ENCODE data around the gene NPNT. TPM values are rescaled to one million over a fixed set of nuclear protein-coding genes. Genes with fewer than 3 reads are reported as not detected.

NPNT gene
- total RNA-seq, 4 donors from 2014 or later, result 3.8 to 12.4 (median 6.9) TPM

- TF ChIP-seq CTCF (IDR thresholded peaks at IDR 0.05) (no peak), POLR2A (IDR thresholded peaks at IDR 0.05) (no peak)
- 29 to 35% methylated on average over 1 of the region's 1 CpG for WGBS, 2 donors
- no peak overlapping the region for H3K4me3 ChIP-seq (ENCODE audit: low read depth, poor library complexity, severe bottlenecking)
- no peak for DNase-seq (ENCODE audit: low spot score in 2 of 2)
- intact Hi-C loops (cut with DNase I; ENCODE audit: low total_unique reads), result no loop called here
Measured at GRCh38 chr4:105944540-105944939, 49.3 kb downstream of the NPNT start.

- TF ChIP-seq CTCF (IDR thresholded peaks at IDR 0.05) (no peak), POLR2A (IDR thresholded peaks at IDR 0.05) (no peak)
- no peak overlapping the region for H3K4me3 ChIP-seq (ENCODE audit: low read depth, poor library complexity, severe bottlenecking)
- DNase-seq (ENCODE audit: low spot score in 2 of 2), result no peak
- 73 to 84% methylated on average over 3 of the region's 3 CpGs for WGBS, 2 donors
- intact Hi-C loops (cut with DNase I; ENCODE audit: low total_unique reads), result no loop called here
Measured at GRCh38 chr4:105946771-105947170, 51.5 kb downstream of the NPNT start.

- H3K4me3 ChIP-seq (ENCODE audit: low read depth, poor library complexity, severe bottlenecking), result no peak overlapping the region
- DNase-seq (ENCODE audit: low spot score in 2 of 2), result no peak
- WGBS, 2 donors, result 76 to 89% methylated on average over 5 of the region's 5 CpGs
- intact Hi-C loops (cut with DNase I; ENCODE audit: low total_unique reads), result no loop called here
- TF ChIP-seq POLR2A (IDR thresholded peaks at IDR 0.05) (no peak), CTCF (IDR thresholded peaks at IDR 0.05) (no peak)
Measured at GRCh38 chr4:105950701-105951100, 55.4 kb downstream of the NPNT start.

- intact Hi-C loops (cut with DNase I; ENCODE audit: low total_unique reads), result no loop called here
- WGBS, 2 donors, result 58 to 71% methylated on average over 3 of the region's 3 CpGs
Measured at GRCh38 chr4:105951198-105951597, 55.9 kb downstream of the NPNT start.

GRCh38 chr4:105952591-105952990 lies 57.3 kb downstream of the NPNT start:
- no peak for DNase-seq (ENCODE audit: low spot score in 2 of 2)
- no peak overlapping the region for H3K4me3 ChIP-seq (ENCODE audit: low read depth, poor library complexity, severe bottlenecking)
- TF ChIP-seq POLR2A (IDR thresholded peaks at IDR 0.05) (no peak), CTCF (IDR thresholded peaks at IDR 0.05) (no peak)
- intact Hi-C loops (cut with DNase I; ENCODE audit: low total_unique reads), result no loop called here
- 85 to 86% methylated on average over 3 of the region's 3 CpGs for WGBS, 2 donors

More at GRCh38 chr4:105951198-105951597, 55.9 kb downstream of the NPNT start:
- TF ChIP-seq CTCF (IDR thresholded peaks at IDR 0.05) (no peak), POLR2A (IDR thresholded peaks at IDR 0.05) (no peak)
- no peak for DNase-seq (ENCODE audit: low spot score in 2 of 2)
- H3K4me3 ChIP-seq (ENCODE audit: low read depth, poor library complexity, severe bottlenecking), result no peak overlapping the region

GRCh38 chr4:105956569-105956968 lies 61.3 kb downstream of the NPNT start:
- no peak for DNase-seq (ENCODE audit: low spot score in 2 of 2)
- H3K4me3 ChIP-seq (ENCODE audit: low read depth, poor library complexity, severe bottlenecking), result no peak overlapping the region
- 48 to 52% methylated on average over 4 of the region's 4 CpGs for WGBS, 2 donors
- intact Hi-C loops (cut with DNase I; ENCODE audit: low total_unique reads), result no loop called here
- TF ChIP-seq CTCF (IDR thresholded peaks at IDR 0.05) (no peak), POLR2A (IDR thresholded peaks at IDR 0.05) (no peak)

Data from lower leg skin (tissue), 4 donors.